SU-DHL-6 (cell line): ENCODE data around the gene SKI.

Experiments
- H2AFZ ChIP-seq: fragments of 200-600 bp; sonication (generic); 2 replicates; pipeline ENCODE4 v1.6.1; 2014; ENCODE audit warnings: low read depth, mild to moderate bottlenecking, moderate library complexity, mixed read lengths, antibody characterized with exemption, low read length; ENCODE audit not compliant: severe bottlenecking
- H3F3A ChIP-seq: fragments of 200-600 bp; shearing (Covaris generic); 2 replicates; pipeline ENCODE4 v1.6.0; 2016; ENCODE audit warnings: antibody characterized with exemption, mild to moderate bottlenecking; ENCODE audit not compliant: insufficient read depth
- H3K27ac ChIP-seq: fragments of 200-600 bp; sonication (generic); 2 replicates; pipeline ENCODE4 v1.5.1; 2016; ENCODE audit warnings: low read depth, mild to moderate bottlenecking, low read length, moderate library complexity, mixed read lengths
- H3K27me3 ChIP-seq: fragments of 200-600 bp; sonication (generic), shearing (Covaris generic); 2 replicates; pipeline ENCODE4 v1.6.0; 2014; ENCODE audit warnings: mild to moderate bottlenecking, low read length
- H3K36me3 ChIP-seq: fragments of 200-600 bp; sonication (generic); 2 replicates; pipeline ENCODE4 v1.6.1; 2014; ENCODE audit warnings: mild to moderate bottlenecking, low read length, mixed read lengths
- H3K4me2 ChIP-seq: fragments of 300-600, 200-600 bp; shearing (Covaris generic), sonication (generic); 2 replicates; pipeline ENCODE4 v1.6.0; 2014; ENCODE audit warnings: low read length, low read depth, mild to moderate bottlenecking; ENCODE audit not compliant: poor library complexity, severe bottlenecking
- H3K4me3 ChIP-seq: fragments of 200-600 bp; sonication (generic); 2 replicates; pipeline ENCODE4 v1.5.1; 2014; ENCODE audit warnings: antibody characterized with exemption, low read length, mild to moderate bottlenecking, mixed read lengths; ENCODE audit not compliant: insufficient read depth, poor library complexity, severe bottlenecking
- H3K79me2 ChIP-seq: fragments of 200-600 bp; sonication (generic); 2 replicates; pipeline ENCODE4 v1.6.1; 2014; ENCODE audit warnings: mild to moderate bottlenecking, low read length, moderate library complexity; ENCODE audit not compliant: insufficient read depth
- H3K9ac ChIP-seq: fragments of 200-600 bp; sonication (generic); 2 replicates; pipeline ENCODE4 v1.7.0; 2014; ENCODE audit warnings: mild to moderate bottlenecking, low read length
- H3K9me2 ChIP-seq: fragments of 200-600 bp; sonication (generic); replicated peaks from 2 replicates; pipeline ENCODE4 v1.6.1; 2014; ENCODE audit warnings: low read length; ENCODE audit not compliant: insufficient read depth
- H3K9me3 ChIP-seq: fragments of 200-600 bp; sonication (generic); 2 replicates; pipeline ENCODE4 v1.6.1; 2014; ENCODE audit warnings: low read length, mixed read lengths; ENCODE audit not compliant: insufficient read depth
- H4K20me1 ChIP-seq: fragments of 200-600 bp; sonication (generic); 2 replicates; pipeline ENCODE4 v1.6.1; 2014; ENCODE audit warnings: low read depth, mild to moderate bottlenecking, antibody characterized with exemption, low read length, moderate library complexity, mixed read lengths
- CTCF ChIP-seq: fragments of 200-600 bp; sonication (generic); IDR thresholded peaks from one replicate; pipeline ENCODE4 v1.5.1; 2017; ENCODE audit warnings: antibody characterized with exemption, mild to moderate bottlenecking, low read length, moderate library complexity; ENCODE audit not compliant: insufficient read depth, poor library complexity, severe bottlenecking
- EZH2phosphoT487 ChIP-seq: fragments of 200-600 bp; sonication (generic), shearing (Covaris generic); conservative IDR thresholded peaks from 2 replicates; pipeline ENCODE4 v1.6.1; 2018; ENCODE audit warnings: mild to moderate bottlenecking, antibody characterized with exemption, low read length, moderate library complexity, mixed read lengths

The SKI gene

GRCh38 chr1:2307972-2308371 is 79.9 kb downstream of the SKI start:
- H3K9me2 ChIP-seq, result no peaks in the 10 kb centered on the region
- no peaks in the 10 kb centered on the region for H3K27me3 ChIP-seq
- no peaks in the 10 kb centered on the region for H3K9me3 ChIP-seq
- no peaks in the 10 kb centered on the region for H3K36me3 ChIP-seq
- H3K4me2 ChIP-seq, result no peak overlapping the region
- H3K27ac ChIP-seq, result no peak overlapping the region
- H3K79me2 ChIP-seq, result no peaks in the 10 kb centered on the region
- H3K4me3 ChIP-seq, result no peak overlapping the region
- no peak for TF ChIP-seq CTCF
- TF ChIP-seq EZH2phosphoT487, result no peak
- H4K20me1 ChIP-seq, result no peaks in the 10 kb centered on the region
- no peak overlapping the region for H3K9ac ChIP-seq
- no peak overlapping the region for H2AFZ ChIP-seq
- no peaks in the 10 kb centered on the region for H3F3A ChIP-seq

- Histone ChIP-seq H3K4me3 (no peak overlapping the region), H4K20me1 (no peaks in the 10 kb centered on the region), H3K9me3 (no peaks in the 10 kb centered on the region), H3K9ac (no peak overlapping the region), H2AFZ (no peak overlapping the region), H3K27me3 (no peaks in the 10 kb centered on the region), H3K36me3 (no peaks in the 10 kb centered on the region), H3F3A (no peaks in the 10 kb centered on the region), H3K27ac (no peak overlapping the region), H3K4me2 (no peak overlapping the region), H3K79me2 (no peaks in the 10 kb centered on the region), H3K9me2 (no peaks in the 10 kb centered on the region)
- TF ChIP-seq EZH2phosphoT487, result no peak
- no peak for TF ChIP-seq CTCF
Observed at GRCh38 chr1:2308844-2309243, 80.7 kb downstream of the SKI start.

- H4K20me1 ChIP-seq, result no peaks in the 10 kb centered on the region
- no peak overlapping the region for H3K4me2 ChIP-seq
- H3F3A ChIP-seq, result no peaks in the 10 kb centered on the region
- no peak overlapping the region for H3K4me3 ChIP-seq
- TF ChIP-seq EZH2phosphoT487 (no peak), CTCF (no peak)
- no peaks in the 10 kb centered on the region for H3K9me3 ChIP-seq
- no peaks in the 10 kb centered on the region for H3K9me2 ChIP-seq
- no peaks in the 10 kb centered on the region for H3K79me2 ChIP-seq
- H3K27ac ChIP-seq, result no peak overlapping the region
- no peaks in the 10 kb centered on the region for H3K36me3 ChIP-seq
- no peak overlapping the region for H3K9ac ChIP-seq
- no peaks in the 10 kb centered on the region for H3K27me3 ChIP-seq
- no peak overlapping the region for H2AFZ ChIP-seq
Observed at GRCh38 chr1:2310332-2311183, 82.4 kb downstream of the SKI start.
